NT2/D1 (cell line): Measurements from ENCODE around the gene NAA60.
A peak's percentile ranks its signal among the peaks of the same experiment; 100 is the strongest.
"Not testable (repeated sequence)": the region's sequence is repeated elsewhere in the genome, so short reads cannot be mapped to it uniquely, and the experiment has no call there.

ENCODE experiments used
- DNase-seq: peaks from one replicate; pipeline ENCODE4 v3.0.0-alpha.2; 2011; ENCODE audit warnings: low read depth, low spot score
- H3K27me3 ChIP-seq: 2 replicates; pipeline ENCODE4 v1.6.0; 2011; ENCODE audit warnings: mild to moderate bottlenecking; ENCODE audit not compliant: insufficient read length, insufficient read depth
- H3K36me3 ChIP-seq: 2 replicates; pipeline ENCODE4 v1.6.1; 2011; ENCODE audit warnings: mild to moderate bottlenecking, low read length, mixed read lengths; ENCODE audit not compliant: insufficient read depth, insufficient read length
- H3K4me1 ChIP-seq: 2 replicates; pipeline ENCODE4 v1.5.1; 2011; ENCODE audit not compliant: insufficient read depth, insufficient read length
- H3K4me3 ChIP-seq: 2 replicates; pipeline ENCODE4 v1.5.1; 2011; ENCODE audit warnings: low read depth; ENCODE audit not compliant: insufficient read length
- H3K9ac ChIP-seq: 2 replicates; pipeline ENCODE4 v1.6.0; 2011; ENCODE audit warnings: low read depth; ENCODE audit not compliant: insufficient read length
- H3K9me3 ChIP-seq: 2 replicates; pipeline ENCODE4 v1.5.1; 2011; ENCODE audit warnings: mild to moderate bottlenecking, low read length; ENCODE audit not compliant: insufficient read depth
- SUZ12 ChIP-seq: IDR thresholded peaks from 2 replicates; pipeline ENCODE4 v1.6.1; 2011; ENCODE audit not compliant: insufficient read length, insufficient read depth; ENCODE audit errors: extremely low read depth
- YY1 ChIP-seq: IDR thresholded peaks from 2 replicates; pipeline ENCODE4 v1.6.1; 2011; ENCODE audit not compliant: insufficient read length, insufficient read depth
- ZNF274 ChIP-seq: IDR thresholded peaks from 2 replicates; pipeline ENCODE4 v1.6.1; 2011; ENCODE audit warnings: mild to moderate bottlenecking, low read depth, low read length

The NAA60 gene

DNA sequence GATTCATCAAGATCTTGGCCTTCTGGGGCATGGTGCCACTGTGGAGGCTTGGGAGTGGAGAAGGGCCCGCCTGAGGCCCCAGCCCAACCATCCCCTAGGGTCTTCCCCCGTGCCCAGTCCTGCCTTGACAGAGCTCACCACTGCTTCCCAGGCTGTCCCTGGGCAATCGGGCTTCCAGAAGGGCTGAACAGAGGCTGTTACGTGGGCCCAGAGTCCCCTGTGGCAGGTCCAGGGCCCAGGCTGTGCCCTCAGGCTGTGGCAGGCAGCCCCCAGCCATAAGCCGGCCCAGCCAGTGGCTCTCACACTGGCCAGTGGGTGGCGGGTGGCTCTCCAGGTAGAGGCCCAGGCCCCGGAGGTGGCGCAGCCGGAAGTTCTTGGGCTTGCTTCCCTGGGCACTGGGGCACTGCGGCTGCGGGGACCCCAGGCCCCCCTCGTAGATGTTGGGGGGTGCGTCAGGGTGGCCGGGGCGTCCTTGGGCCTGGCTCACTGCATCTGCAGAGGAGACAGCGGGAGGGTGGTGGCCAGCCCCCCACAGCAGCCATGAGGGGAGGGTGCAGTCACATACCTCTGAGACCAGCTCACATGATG, 51.0 kb downstream of the NAA60 start:
- no peaks in the 10 kb centered on the region for H3K36me3 ChIP-seq
- H3K4me3 ChIP-seq, result no peak overlapping the region
- no peaks in the 10 kb centered on the region for H3K9me3 ChIP-seq
- H3K27me3 ChIP-seq, result no peaks in the 10 kb centered on the region
- TF ChIP-seq SUZ12 (no peak), YY1 (no peak), ZNF274 (no peak)
- no peak for DNase-seq
- H3K9ac ChIP-seq, result peak overlapping the region; percentile 50
- H3K4me1 ChIP-seq, result peaks cover 13% of the 10 kb centered on the region

DNA sequence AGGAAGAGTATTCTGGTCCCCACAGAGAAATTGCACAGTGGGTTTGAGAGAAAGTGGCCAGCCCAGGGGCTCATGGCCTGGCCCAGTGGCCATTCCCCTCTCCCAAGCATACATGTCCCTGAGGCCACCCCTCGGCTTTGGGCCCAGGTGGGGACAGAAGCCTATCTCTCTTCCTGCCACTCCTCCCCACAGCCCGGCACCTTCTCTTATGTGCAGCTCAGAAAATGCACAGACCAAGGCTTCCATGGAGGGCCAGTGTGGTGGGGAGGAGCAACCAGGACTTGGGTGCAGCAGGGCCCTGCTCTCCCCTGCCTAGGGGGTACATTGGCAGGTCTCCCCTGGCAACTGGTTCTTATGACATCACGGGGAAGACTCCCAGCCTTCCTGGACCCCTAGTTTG, 51.7 kb downstream of the NAA60 start, which contains the start of gene C16orf90:
TSS of gene C16orf90 (minus strand) at position 314 of the 400 bp plus-strand sequence. CDS start at position 246, 68 bp downstream.
- Histone ChIP-seq H3K36me3 (no peaks in the 10 kb centered on the region), H3K9ac (peak within 1 kb of the TSS; percentile 50), H3K27me3 (no peaks in the 10 kb centered on the region), H3K4me1 (peaks cover 12% of the 10 kb centered on the region), H3K4me3 (no peak within 1 kb of the TSS), H3K9me3 (no peaks in the 10 kb centered on the region)
- DNase-seq, result no peak
- TF ChIP-seq YY1 (no peak), ZNF274 (no peak), SUZ12 (no peak)

DNA sequence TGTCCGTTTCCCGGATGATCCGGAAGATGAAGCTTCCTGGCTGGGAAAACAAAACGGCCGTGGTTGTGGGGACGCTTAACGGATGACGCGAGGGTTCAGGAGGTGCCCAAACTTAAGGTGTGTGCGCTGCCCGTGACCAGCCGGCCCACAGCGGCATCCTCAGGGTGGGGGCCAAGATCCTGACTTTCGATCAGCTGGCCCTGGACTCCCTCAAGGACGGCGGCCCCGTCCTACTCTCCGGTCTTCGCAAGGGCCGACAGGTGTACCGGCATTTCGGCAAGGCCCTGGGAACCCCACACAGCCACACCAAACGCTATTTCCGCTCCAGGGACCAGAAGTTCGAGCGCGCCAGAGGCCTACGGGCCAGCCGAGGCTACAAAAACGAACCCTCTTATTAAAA, 52.9 kb downstream of the NAA60 start:
- DNase-seq, result no peak
- Histone ChIP-seq H3K4me3 (no peak overlapping the region), H3K9me3 (no peaks in the 10 kb centered on the region), H3K9ac (no peak overlapping the region), H3K4me1 (peaks cover 12% of the 10 kb centered on the region), H3K27me3 (no peaks in the 10 kb centered on the region), H3K36me3 (no peaks in the 10 kb centered on the region)
- TF ChIP-seq ZNF274, result no peak
- no peak for TF ChIP-seq SUZ12
- no peak for TF ChIP-seq YY1

DNA sequence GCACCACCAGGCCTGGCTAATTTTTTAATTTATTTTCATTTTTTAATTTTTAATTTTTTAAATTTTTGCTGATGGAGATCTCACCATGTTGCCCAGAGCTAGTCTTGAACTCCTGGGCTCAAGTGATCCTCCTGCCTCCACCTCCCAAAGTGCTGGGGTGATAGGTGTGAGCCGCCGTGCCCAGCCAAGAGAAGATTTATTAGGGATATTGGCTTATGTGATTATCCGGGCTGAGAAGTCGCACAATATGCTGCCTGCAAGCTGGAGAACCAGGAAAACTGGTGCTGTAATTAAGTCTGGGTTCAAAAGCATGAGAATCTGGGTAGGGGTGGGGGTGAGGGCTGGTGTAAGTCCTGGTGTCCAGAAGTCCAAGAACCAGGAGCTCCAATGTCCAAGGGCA, 54.3 kb downstream of the NAA60 start:
- Histone ChIP-seq H3K9ac (no peak overlapping the region), H3K4me3 (no peak overlapping the region), H3K9me3 (no peaks in the 10 kb centered on the region), H3K4me1 (peaks cover 13% of the 10 kb centered on the region), H3K36me3 (no peaks in the 10 kb centered on the region), H3K27me3 (no peaks in the 10 kb centered on the region)
- DNase-seq, result no peak
- TF ChIP-seq SUZ12 (no peak), ZNF274 (no peak), YY1 (no peak)

DNA sequence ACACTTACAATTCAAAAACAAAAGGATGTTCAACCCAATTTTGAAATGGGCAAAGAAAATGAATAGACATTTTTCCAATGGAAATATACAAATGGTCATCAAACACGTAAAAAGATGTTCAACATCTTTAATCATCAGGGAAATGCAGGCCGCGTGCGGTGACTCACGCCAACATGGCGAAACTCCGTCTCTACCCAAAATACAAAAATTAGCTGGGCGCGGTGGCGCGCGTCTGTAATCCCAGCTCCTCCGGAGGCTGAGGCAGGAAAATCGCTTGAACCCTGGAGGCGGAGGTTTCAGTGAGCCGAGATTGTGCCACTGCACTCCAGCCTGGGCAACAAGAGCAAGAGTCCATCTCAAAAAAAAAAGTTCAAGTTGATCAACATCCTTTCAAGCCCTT, 55.5 kb downstream of the NAA60 start:
- H3K27me3 ChIP-seq, result no peaks in the 10 kb centered on the region
- H3K4me1 ChIP-seq, result peaks cover 13% of the 10 kb centered on the region
- H3K36me3 ChIP-seq, result peaks cover 3% of the 10 kb centered on the region
- TF ChIP-seq SUZ12 (no peak), ZNF274 (no peak), YY1 (no peak)
- DNase-seq, result no peak
- no peak overlapping the region for H3K9ac ChIP-seq
- no peaks in the 10 kb centered on the region for H3K9me3 ChIP-seq
- H3K4me3 ChIP-seq, result no peak overlapping the region

DNA sequence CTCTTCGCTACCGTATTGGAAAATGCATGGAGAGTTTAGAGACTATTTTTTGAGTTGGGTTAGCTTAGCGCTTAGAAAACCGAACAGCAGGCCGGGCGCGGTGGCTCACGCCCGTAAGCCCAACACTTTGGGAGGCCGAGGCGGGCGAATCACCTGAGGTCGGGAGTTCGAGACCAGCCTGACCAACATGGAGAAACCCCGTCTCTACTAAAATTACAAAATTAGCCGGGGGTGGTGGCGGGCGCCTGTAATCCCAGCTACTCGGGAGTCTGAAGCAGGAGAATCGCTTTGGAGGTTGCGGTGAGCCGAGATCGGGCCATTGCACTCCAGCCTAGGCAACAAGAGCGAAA, 57.9 kb downstream of the NAA60 start:
- DNase-seq, H3K4me1 ChIP-seq, H3K9me3 ChIP-seq, H3K27me3 ChIP-seq: not testable (repeated sequence)
- Histone ChIP-seq H3K9ac (peak overlapping the region; percentile 80), H3K4me3 (peak overlapping the region; percentile 97), H3K36me3 (peaks cover 18% of the 10 kb centered on the region)

DNA sequence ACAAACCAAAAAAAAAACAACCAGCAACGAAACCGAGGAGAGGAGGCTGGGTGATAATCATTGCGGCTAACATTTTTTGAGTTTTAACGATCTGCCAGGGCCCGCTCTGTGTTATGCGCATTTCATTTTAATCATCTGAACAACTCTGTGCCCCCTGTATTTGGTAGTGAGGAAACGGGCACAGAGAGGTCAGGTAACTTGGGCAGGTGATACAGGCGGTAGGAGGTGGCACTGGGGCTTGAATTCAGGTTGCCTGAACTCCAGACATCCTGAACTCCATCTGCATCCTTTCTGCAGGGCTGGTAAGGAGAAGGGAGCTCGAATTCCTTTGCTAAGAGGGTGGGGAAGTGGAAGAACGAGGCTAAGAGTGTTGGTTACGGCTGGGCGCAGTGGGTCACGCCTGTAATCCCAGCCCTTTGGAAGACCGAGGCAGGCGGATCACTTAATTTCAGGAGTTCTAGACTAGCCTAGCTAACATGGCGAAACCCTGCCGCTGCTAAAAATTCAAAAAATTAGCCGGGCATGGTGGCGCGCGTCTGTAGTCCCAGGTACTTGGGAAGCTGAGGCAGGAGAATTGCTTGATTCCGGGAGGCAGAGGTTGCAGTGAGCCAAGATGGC, 58.4 kb downstream of the NAA60 start:
- Histone ChIP-seq H3K36me3 (peaks cover 22% of the 10 kb centered on the region), H3K4me3 (peak overlapping the region; percentile 97), H3K4me1 (peaks cover 4% of the 10 kb centered on the region), H3K9ac (peak overlapping the region; percentile 80), H3K9me3 (no peaks in the 10 kb centered on the region), H3K27me3 (no peaks in the 10 kb centered on the region)
- TF ChIP-seq SUZ12, result no peak
- DNase-seq, result no peak

DNA sequence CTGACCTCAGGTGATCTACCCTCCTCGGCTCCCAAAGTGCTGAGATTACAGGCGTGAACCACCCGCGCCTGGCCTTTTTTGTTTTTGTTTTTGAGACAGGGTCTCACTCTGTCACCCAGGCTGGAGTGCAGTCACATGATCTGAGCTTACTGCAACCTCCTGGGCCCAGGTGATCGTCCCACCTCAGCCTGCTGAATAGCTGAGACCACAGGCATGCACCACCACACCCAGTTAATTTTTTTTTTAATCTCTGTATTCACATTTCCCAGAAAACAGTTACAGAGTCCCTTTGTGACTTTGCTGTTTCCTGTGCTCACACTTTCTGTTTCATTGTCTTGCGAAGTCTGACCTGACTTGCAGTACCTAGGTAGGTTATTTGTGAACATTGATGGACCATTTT, 60.0 kb downstream of the NAA60 start:
- Histone ChIP-seq H3K9ac (no peak overlapping the region), H3K9me3 (no peaks in the 10 kb centered on the region), H3K27me3 (no peaks in the 10 kb centered on the region), H3K4me1 (peaks cover 4% of the 10 kb centered on the region), H3K36me3 (peaks cover 32% of the 10 kb centered on the region), H3K4me3 (no peak overlapping the region)
- no peak for DNase-seq
- no peak for TF ChIP-seq ZNF274
